GM12801 (cell line): ENCODE results near the gene DPF3.

Source experiments
- TF ChIP-seq, protein P1 (sequence below): IDR thresholded peaks from one replicate; pipeline ENCODE4 v1.5.1; 2011; ENCODE audit warnings: control low read depth; ENCODE audit not compliant: insufficient read length; ENCODE audit errors: extremely low read depth

The DPF3 gene

DNA sequence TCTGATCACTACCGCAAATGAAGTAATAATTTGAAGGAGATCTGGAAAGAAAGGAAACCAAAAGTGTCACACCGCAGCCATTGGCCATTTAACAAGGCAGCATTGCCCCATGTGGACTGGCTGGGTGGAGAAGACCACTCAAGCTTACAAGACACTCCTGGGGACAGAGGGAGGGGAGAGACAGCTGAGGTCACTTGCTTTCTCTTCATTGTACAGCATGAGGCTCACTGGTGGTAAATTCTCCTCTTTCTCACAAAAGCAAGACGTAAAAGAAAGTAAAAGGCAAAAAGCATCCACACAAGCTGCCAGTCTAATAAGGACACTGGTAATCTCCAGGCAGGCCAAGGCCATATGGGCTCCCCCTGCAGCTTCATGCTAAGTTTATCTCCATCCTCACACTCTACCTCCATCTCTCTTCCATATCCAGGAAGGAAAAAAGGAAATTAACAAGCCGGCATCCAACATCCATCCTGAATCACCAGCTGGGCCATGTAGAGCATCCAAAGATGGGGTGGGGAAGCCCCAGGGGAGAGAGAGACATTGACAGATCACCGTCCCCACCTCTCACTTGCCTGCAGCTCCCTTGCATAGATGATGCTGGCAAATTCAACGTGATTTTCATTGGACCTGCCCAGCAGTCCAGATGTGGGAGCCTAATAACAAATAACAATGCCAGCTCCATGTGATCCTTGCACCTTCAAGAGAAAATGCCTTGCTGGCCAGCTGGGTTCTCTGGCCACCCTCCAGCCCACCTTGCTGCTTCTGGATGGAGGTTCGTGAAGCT, 100.6 kb downstream of the DPF3 start:
- TF ChIP-seq, protein P1, sequence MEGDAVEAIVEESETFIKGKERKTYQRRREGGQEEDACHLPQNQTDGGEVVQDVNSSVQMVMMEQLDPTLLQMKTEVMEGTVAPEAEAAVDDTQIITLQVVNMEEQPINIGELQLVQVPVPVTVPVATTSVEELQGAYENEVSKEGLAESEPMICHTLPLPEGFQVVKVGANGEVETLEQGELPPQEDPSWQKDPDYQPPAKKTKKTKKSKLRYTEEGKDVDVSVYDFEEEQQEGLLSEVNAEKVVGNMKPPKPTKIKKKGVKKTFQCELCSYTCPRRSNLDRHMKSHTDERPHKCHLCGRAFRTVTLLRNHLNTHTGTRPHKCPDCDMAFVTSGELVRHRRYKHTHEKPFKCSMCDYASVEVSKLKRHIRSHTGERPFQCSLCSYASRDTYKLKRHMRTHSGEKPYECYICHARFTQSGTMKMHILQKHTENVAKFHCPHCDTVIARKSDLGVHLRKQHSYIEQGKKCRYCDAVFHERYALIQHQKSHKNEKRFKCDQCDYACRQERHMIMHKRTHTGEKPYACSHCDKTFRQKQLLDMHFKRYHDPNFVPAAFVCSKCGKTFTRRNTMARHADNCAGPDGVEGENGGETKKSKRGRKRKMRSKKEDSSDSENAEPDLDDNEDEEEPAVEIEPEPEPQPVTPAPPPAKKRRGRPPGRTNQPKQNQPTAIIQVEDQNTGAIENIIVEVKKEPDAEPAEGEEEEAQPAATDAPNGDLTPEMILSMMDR: no peak

DNA sequence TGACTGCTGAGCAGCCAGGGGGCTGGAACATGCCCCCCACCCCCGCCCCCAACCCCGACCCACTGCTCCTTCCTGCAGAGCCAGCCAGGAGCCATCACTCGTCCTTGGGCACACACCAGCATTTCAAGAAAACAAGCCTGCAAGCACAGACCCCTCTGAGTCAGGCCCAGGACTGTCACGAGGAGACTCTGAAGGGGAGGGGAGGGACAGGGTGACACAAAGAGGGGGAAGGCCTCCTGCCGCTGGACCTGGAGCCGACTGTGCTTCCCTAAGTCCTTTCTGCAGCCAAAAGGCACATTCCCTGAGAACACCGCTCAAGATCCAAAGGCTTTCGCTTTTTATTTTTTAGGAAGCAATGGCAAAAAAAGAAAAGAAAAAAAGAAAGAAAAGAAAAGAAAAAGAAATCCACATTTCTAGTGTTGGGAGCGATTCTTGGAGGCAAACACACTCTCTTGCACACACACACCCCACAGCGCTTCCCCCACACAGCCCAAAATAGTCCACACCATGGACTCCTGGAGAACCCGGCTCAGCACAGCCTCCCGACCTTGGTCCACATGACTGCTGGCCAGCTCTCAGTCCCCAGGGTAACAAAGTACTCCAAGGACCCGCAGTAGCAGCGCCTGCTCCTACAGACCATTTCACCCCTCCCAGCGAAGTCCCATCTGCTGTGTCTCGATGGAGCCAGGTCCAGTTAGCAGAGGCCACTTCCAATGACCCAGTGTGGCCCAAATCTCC, 101.7 kb downstream of the DPF3 start:
- TF ChIP-seq, protein P1: no peak

DNA sequence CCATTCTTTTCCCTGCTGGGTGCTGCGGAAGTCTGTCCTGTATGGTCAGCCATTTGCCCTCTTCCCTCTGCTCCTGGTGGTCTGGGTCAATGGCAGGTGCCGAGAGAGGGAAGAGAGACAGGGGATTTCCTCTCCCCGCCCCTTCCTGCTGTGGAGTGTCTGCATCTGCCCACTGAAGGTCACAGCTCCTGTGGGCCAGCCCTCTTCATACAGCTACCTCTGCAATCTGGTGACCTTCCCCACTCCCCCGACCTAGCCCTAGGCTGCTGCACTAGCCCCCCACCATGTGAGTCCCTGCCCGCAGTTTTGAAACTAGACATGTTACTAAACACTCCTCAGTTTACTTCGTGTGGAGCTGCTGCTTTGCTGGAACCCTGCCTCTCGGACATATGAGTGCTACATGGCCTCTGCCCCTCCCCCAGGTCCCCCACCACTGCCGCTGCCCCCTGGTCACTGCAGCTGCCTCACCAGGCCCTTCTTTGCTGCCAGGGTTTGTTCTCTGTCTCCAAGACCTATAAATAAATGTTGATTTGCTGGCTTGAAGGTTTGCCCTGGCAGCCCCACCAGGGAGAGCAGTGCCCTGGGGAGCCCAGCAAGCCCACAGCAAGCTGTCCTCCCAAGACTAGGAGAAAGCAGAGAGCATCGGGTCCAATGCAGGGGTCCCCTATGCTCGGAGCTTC, 102.9 kb downstream of the DPF3 start:
- TF ChIP-seq, protein P1: no peak

DNA sequence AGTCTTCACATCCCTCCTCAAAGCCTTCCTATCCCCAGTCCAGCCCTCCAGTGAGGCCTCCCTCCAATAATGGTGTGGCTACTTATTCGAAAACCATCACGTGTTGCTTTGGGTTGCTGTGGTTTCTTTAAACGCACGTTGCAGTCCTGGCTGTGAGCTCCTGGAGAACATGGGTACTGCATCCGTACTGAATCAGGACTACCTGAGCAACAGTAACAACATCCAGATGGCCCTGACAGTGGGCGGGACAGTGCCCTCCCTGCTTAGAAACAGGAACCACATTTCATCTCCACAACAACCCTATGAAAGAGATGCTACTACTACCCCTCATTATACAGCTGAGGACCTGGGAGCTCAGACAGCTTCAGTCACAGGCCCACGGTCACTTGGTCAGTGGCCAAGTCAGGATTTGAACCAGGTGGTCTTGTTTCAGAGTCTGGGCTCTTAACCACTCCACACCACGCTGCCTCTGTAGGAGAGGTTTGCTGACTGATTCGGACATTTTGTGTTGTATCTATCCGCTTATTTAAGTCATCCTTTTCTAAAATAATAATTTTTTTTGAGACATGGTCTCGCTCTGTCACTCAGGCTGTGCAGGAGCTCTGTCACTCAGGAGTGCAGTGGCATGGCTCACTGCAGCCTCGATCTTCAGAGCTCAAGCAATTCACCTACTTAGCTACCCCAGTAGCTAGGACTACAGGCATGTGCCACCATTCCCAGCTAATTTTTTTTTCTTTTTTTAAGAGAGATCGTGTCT, 104.8 kb downstream of the DPF3 start:
- TF ChIP-seq, protein P1: no peak

DNA sequence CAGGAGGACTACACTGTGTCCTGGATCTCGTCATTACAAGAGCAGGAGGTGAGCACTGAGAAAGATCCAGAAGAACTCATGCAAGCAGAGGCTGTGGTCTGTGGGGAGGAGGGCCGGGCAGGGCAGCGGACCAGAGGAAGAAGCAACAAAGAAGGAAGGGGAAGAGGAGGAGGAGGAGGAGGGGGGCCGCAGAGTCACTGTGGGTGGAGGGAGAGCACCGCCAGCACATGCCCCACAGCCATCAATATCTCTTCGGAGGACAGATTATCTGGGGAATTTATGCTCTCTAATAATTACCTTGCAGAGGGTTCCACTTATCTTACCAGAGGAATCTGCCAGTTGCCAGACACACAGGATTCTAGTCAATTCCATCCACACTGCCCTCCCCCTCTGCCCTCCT, 105.6 kb downstream of the DPF3 start:
- TF ChIP-seq, protein P1: no peak

DNA sequence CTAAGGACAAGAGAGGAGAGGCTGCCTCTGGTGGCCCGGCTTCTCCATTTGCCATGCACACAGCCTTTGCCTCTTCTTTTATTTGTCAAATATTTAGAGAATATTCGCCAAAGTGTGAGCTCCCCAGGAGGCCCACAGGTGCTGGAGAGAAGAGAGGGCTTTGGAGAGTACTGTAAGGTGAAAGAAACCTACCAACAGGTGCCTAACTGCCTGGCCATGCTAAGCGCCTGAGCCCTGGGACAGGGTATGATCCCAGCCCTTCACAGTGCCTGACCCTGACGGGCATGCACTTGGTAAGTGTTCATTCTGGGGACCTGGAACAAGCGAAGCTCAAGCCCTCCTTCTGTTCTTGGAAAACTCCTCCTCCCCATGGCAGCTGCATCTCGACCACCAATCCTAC, 106.1 kb downstream of the DPF3 start:
- TF ChIP-seq, protein P1: no peak
